GM21786 (cell line): ENCODE measurements around the gene RPTOR.

Experiments
- ATAC-seq: cut with Tn5 transposase; IDR thresholded peaks from one replicate; pipeline ENCODE4 v1.9.1; 2021; ENCODE audit not compliant: unreplicated experiment

RPTOR gene

GRCh38 chr17:80921159-80921558 lies 376.5 kb downstream of the RPTOR start:
- no peak for ATAC-seq

- ATAC-seq = no peak
These were observed 377.3 kb downstream of the RPTOR start for GRCh38 chr17:80921741-80922579.

- no peak for ATAC-seq
These were observed 378.0 kb downstream of the RPTOR start for GRCh38 chr17:80922580-80923160.

- ATAC-seq = no peak
These were observed 378.8 kb downstream of the RPTOR start for GRCh38 chr17:80923211-80924110.

GRCh38 chr17:80924111-80924806 lies 379.6 kb downstream of the RPTOR start:
- ATAC-seq = no peak

GRCh38 chr17:80924807-80925610 lies 380.4 kb downstream of the RPTOR start:
- no peak for ATAC-seq

GRCh38 chr17:80925688-80926335 lies 381.2 kb downstream of the RPTOR start:
- ATAC-seq = no peak

- no peak for ATAC-seq
These were observed 382.1 kb downstream of the RPTOR start for GRCh38 chr17:80926591-80927250.

- ATAC-seq = no peak
These were observed 383.2 kb downstream of the RPTOR start for GRCh38 chr17:80927791-80928216.

GRCh38 chr17:80929449-80929848 lies 384.8 kb downstream of the RPTOR start:
- no peak for ATAC-seq

GRCh38 chr17:80930335-80931279 lies 386.0 kb downstream of the RPTOR start:
- no peak for ATAC-seq

- ATAC-seq = no peak
These were observed 387.0 kb downstream of the RPTOR start for GRCh38 chr17:80931421-80932265.

GRCh38 chr17:80935526-80935925 lies 390.9 kb downstream of the RPTOR start:
- no peak for ATAC-seq

- no peak for ATAC-seq
These were observed 391.6 kb downstream of the RPTOR start for GRCh38 chr17:80936218-80936617.

GRCh38 chr17:80936723-80937122 lies 392.1 kb downstream of the RPTOR start:
- no peak for ATAC-seq

GRCh38 chr17:80937462-80938381 lies 393.1 kb downstream of the RPTOR start:
- ATAC-seq = no peak
